HepG2 (cell line): ENCODE data around the gene AUTS2. TPM values are rescaled to one million over a fixed set of nuclear protein-coding genes. Genes with fewer than 3 reads are reported as not detected.

Experiments used
- ATAC-seq: fragments of 200-7000 bp; cut with Tn5 transposase; 3 replicates; pipeline ENCODE4 v1.9.1; 2020; ENCODE audit warnings: mild to moderate bottlenecking, moderate library complexity
- BruUV-seq: library from RNA; stranded (reverse); fragments of 400-500 nt; replicated peaks from 2 replicates; lab custom pipeline; 2021; lab: Mats Ljungman, UMichigan
- CTCF ChIA-PET: fragments of 300-600 bp; formaldehyde crosslinking; extraction: SDS; loops from one replicate; lab custom pipeline; 2021; ENCODE audit warnings: low total read pairs, inconsistent platforms, low intra/inter-chr PET ratio; lab: Yijun Ruan, JAX
- POLR2A ChIA-PET: fragments of 350-600 bp; sonication (Branson Sonifier 250); formaldehyde crosslinking; loops from one replicate; lab custom pipeline; 2020; ENCODE audit warnings: antibody characterized with exemption, inconsistent platforms; lab: Yijun Ruan, JAX
- DNase-seq: peaks from one replicate; pipeline ENCODE4 v3.0.0-alpha.2; 2015; ENCODE audit warnings: low spot score
- FAIRE-seq: peaks from 3 replicates; lab custom pipeline; 2011; peaks lifted over from hg19 to GRCh38; lab: Jason Lieb, UNC
- H2AFZ ChIP-seq: one replicate; pipeline ENCODE4 v1.6.1; 2011; ENCODE audit warnings: low read length, inconsistent platforms
- H3K27ac ChIP-seq: fragments of 300-600 bp; 3 replicates; pipeline ENCODE4 v1.8.0; 2011; ENCODE audit warnings: mixed run types, mild to moderate bottlenecking, mixed read lengths, low read length, inconsistent platforms; ENCODE audit not compliant: insufficient read depth; ENCODE audit errors: extremely low read length
- H3K27me3 ChIP-seq, 2 experiments: fragments of 200-600 bp in 1 of 2; 2 replicates in 1 of 2; 3 replicates in 1 of 2; pipeline versions ENCODE4 v1.6.0 to v1.8.0; 2011; ENCODE audit warnings: low read length in 2 of 2, mild to moderate bottlenecking in 2 of 2, moderate library complexity in 2 of 2, inconsistent platforms in 1 of 2; ENCODE audit not compliant: insufficient read depth in 2 of 2, control insufficient read depth in 1 of 2
- H3K36me3 ChIP-seq, 2 experiments: fragments of 200-600 bp in 1 of 2; replicated peaks in 1 of 2; 2 replicates in 1 of 2; 3 replicates in 1 of 2; pipeline versions ENCODE4 v1.5.1 to v1.8.0; 2011; ENCODE audit warnings: low read length in 2 of 2, inconsistent platforms in 1 of 2; ENCODE audit not compliant: insufficient read depth in 2 of 2, control insufficient read depth in 1 of 2
- H3K4me1 ChIP-seq: 2 replicates; pipeline ENCODE4 v1.5.1; 2012; ENCODE audit warnings: low read length, inconsistent platforms; ENCODE audit not compliant: insufficient read depth
- H3K4me2 ChIP-seq: 2 replicates; pipeline ENCODE4 v1.6.0; 2011; ENCODE audit warnings: low read depth, low read length, inconsistent platforms
- H3K4me3 ChIP-seq, 3 experiments: fragments of 200-600 bp in 1 of 3; sonication (generic), shearing (Covaris generic) in 1 of 3; replicated peaks in 1 of 3; 2 replicates each; pipeline ENCODE4 v1.5.1; 2011 to 2016; ENCODE audit warnings: low read length in 3 of 3, inconsistent platforms in 2 of 3, low read depth in 2 of 3, mild to moderate bottlenecking in 2 of 3, control low read depth in 1 of 3, mixed read lengths in 1 of 3; ENCODE audit not compliant: insufficient read depth in 1 of 3
- H3K79me2 ChIP-seq: one replicate; pipeline ENCODE4 v1.6.1; 2011; ENCODE audit warnings: low read length, inconsistent platforms; ENCODE audit not compliant: insufficient read depth
- H3K9ac ChIP-seq: 2 replicates; pipeline ENCODE4 v1.6.0; 2011; ENCODE audit warnings: mild to moderate bottlenecking, low read depth, low read length, inconsistent platforms; ENCODE audit not compliant: insufficient read depth
- H3K9me3 ChIP-seq: 2 replicates; pipeline ENCODE4 v1.5.1; 2012; ENCODE audit warnings: mild to moderate bottlenecking, low read length
- H4K20me1 ChIP-seq: 2 replicates; pipeline ENCODE4 v1.6.0; 2011; ENCODE audit warnings: inconsistent platforms, mild to moderate bottlenecking, low read length, moderate library complexity; ENCODE audit not compliant: insufficient read depth
- MAFF ChIP-seq: IDR thresholded peaks from 2 replicates; pipeline ENCODE4 v1.6.1; 2011; ENCODE audit warnings: low read depth, low read length, improper control_type of control experiment
- MAFK ChIP-seq, 2 experiments: IDR thresholded peaks in 1 of 2; conservative IDR thresholded peaks in 1 of 2; 2 replicates each; pipeline ENCODE4 v1.6.1; 2011; ENCODE audit warnings: improper control_type of control experiment in 2 of 2, low read length in 2 of 2
- SP2 ChIP-seq: sonication (generic); formaldehyde crosslinking; IDR thresholded peaks from 2 replicates; pipeline ENCODE4 v1.5.1; 2020; ENCODE audit warnings: mild to moderate bottlenecking, missing genetic modification reagents
- TBL1XR1 ChIP-seq: fragments of 150-350 bp; IDR thresholded peaks from 2 replicates; pipeline ENCODE4 v1.6.1; 2014; ENCODE audit warnings: borderline replicate concordance, low read length; ENCODE audit not compliant: partially characterized antibody
- ZSCAN22 ChIP-seq: sonication (generic); formaldehyde crosslinking; IDR thresholded peaks from 2 replicates; pipeline ENCODE4 v1.4.0; 2020; ENCODE audit warnings: mild to moderate bottlenecking, missing genetic modification reagents
- ZUFSP ChIP-seq: sonication (generic); formaldehyde crosslinking; IDR thresholded peaks from 2 replicates; pipeline ENCODE4 v1.9.0; 2021; ENCODE audit warnings: missing genetic modification reagents, mild to moderate bottlenecking, borderline replicate concordance
- WGBS: methylation state at CpG from one replicate; pipeline ENCODE4 v1.1.6; 2017; ENCODE audit warnings: low lambda C conversion rate; 5-methylcytosine and 5-hydroxymethylcytosine counted together
- in situ Hi-C: cut with HindIII; loops from 2 replicates; pipeline ENCODE4 v1.10.0; 2017; ENCODE audit warnings: low pct_unique_long_range_greater_than_20kb; ENCODE audit not compliant: extremely low pct_ligation_motif_present
- intact Hi-C: fragments of 100-400 bp; cut with micrococcal nuclease; formaldehyde crosslinking; loops from one replicate; pipeline ENCODE4 v1.10.0; 2022; ENCODE audit not compliant: unreplicated experiment
- polyA plus RNA-seq, 8 experiments: library from polyadenylated mRNA; depleted of rRNA in 3 of 8; stranded (reverse) in 7 of 8; unstranded in 1 of 8; fragments of >200 nt; fragmentation: Illumina TruSeq in 4 of 8; extraction: Trizol in 4 of 8; gene quantifications; 2 replicates each; pipeline versions ENCODE4 v1.2.1 to v1.2.3, GENCODE V29; 2011 to 2016; ENCODE audit warnings: low read depth in 4 of 8, missing spikeins in 1 of 8, mixed read lengths in 1 of 8; ENCODE audit not compliant: insufficient read depth in 1 of 8
- total RNA-seq, 5 experiments: library from RNA; depleted of rRNA; stranded (reverse); fragments of >200 nt; fragmentation: Illumina TruSeq; extraction: Trizol; gene quantifications; 2 replicates each; pipeline ENCODE4 v1.2.3, GENCODE V29; 2016; ENCODE audit warnings: low read depth in 1 of 5

AUTS2 gene
- total and polyA plus RNA-seq, 2 of the 13 experiments (the other 11 are each of a cell fraction or from before 2014, with no cell fraction given) = 0.38 TPM; not detected in 1

- FAIRE-seq = no peak
- H3K4me3 ChIP-seq = no peak overlapping the region
- H3K9me3 ChIP-seq = no peaks in the 10 kb centered on the region
- no peaks in the 10 kb centered on the region for H3K36me3 ChIP-seq
- no peak overlapping the region for H2AFZ ChIP-seq
- H3K79me2 ChIP-seq = no peaks in the 10 kb centered on the region
- no peak overlapping the region for H3K4me2 ChIP-seq
- H4K20me1 ChIP-seq = no peaks in the 10 kb centered on the region
- in situ Hi-C loops = no loop called here
- H3K4me1 ChIP-seq = peaks cover 22% of the 10 kb centered on the region
- DNase-seq = no peak
- H3K27me3 ChIP-seq = no peaks in the 10 kb centered on the region
- POLR2A ChIA-PET = no interaction called here
- CTCF ChIA-PET = no interaction called here
- no peak overlapping the region for H3K9ac ChIP-seq
- TF ChIP-seq ZUFSP (no peak), MAFF (peak; percentile 82), ZSCAN22 (CRISPR knock-in tag) (no peak), TBL1XR1 (no peak), SP2 (CRISPR knock-in tag) (no peak), MAFK (conservative IDR thresholded peaks at IDR 0.05 in 1 of 2, IDR thresholded peaks at IDR 0.05 in 1 of 2; ENCODE audit: low read length in 2 of 2) (peak; percentile 83 to 84)
- TF ChIP-seq, all 625 proteins: peak for 2
- no peak overlapping the region for H3K27ac ChIP-seq
- no TSS peak for BruUV-seq
- WGBS = 20% methylated on average over 7 of the region's 8 CpGs
- no peak for ATAC-seq
- intact Hi-C loops = no loop called here
These were observed 970.5 kb downstream of the AUTS2 start for GRCh38 chr7:70568674-70569334.
